ENCODE data around the gene MYH14. TPM values are rescaled to one million over a fixed set of nuclear protein-coding genes. Genes with fewer than 3 reads are reported as not detected.
A peak's percentile ranks its signal among the peaks of the same experiment; 100 is the strongest.

Gene MYH14
- total and polyA plus RNA-seq, 9 of the 15 experiments (the other 6 are each of a cell fraction or from before 2014, with no cell fraction given) = 0.04 to 0.86 (median 0.19) TPM; not detected in 2

DNA sequence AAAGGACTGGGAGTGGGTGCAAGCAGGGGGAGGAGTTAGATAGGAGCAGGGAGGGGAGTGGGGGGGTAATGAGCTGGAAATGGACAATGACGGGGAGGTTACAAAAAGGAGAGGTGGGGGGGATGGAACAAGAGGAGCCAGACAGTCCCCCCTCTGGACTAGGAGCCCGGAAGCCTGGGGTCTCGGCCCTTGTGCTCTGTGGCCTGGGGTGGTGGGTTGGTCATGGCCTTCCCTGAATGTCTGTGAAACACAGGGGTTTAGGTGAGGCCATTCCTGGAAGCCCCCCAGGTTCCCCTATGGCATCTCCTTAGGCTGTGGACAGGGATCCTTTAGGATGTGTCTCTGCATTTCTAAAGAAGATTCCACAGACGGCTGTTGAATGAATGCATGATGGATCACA is 113.7 kb downstream of the MYH14 start:
- ChIA-PET CTCF (ENCODE audit: low intra/inter-chr PET ratio) (no interaction called here), POLR2A (interaction anchor here (1.6 kb wide), 1 partner anchor 8 kb away, joined by 9 read pairs; no protein-coding TSS in a partner anchor)
- Histone ChIP-seq H3K27me3 (ENCODE audit: control insufficient read depth in 2 of 2, insufficient read depth in 2 of 2, low read length in 2 of 2) (no peaks in the 10 kb centered on the region), H3K4me3 (no peak overlapping the region), H3K9me3 (replicated peaks; ENCODE audit: control insufficient read depth, insufficient read depth, low read depth, low read length) (no peaks in the 10 kb centered on the region), H3K9me1 (ENCODE audit: control insufficient read depth, insufficient read depth, low read length) (no peaks in the 10 kb centered on the region), H3K36me3 (ENCODE audit: control insufficient read depth, insufficient read depth, low read length) (peaks cover 10% of the 10 kb centered on the region; the same call in 1 of the 3 replicates), H3K79me2 (ENCODE audit: control insufficient read depth, insufficient read depth, low read length) (no peaks in the 10 kb centered on the region), H3K27ac (ENCODE audit: extremely low read depth, low read depth, low read length) (no peak overlapping the region), H3K4me2 (ENCODE audit: insufficient read depth, low read length) (no peak overlapping the region), H3K4me1 (replicated peaks in 1 of 2; ENCODE audit: control insufficient read depth in 2 of 2, insufficient read depth in 2 of 2, low read length in 2 of 2) (peaks cover 0 to 33% of the 10 kb centered on the region in 2 experiments; a peak in 4 of 5 replicates), H2AFZ (ENCODE audit: low read depth, low read length) (no peak overlapping the region), H4K20me1 (replicated peaks; ENCODE audit: control insufficient read depth, insufficient read depth, low read length) (no peaks in the 10 kb centered on the region; the same call in 1 of the 2 replicates), H3K9ac (ENCODE audit: insufficient read depth in 1 of 2, low read depth in 2 of 2, low read length in 2 of 2) (no peak overlapping the region)
- DNase-seq (ENCODE audit: extremely low read depth in 1 of 4, low spot score in 3 of 4) = no peak
- FAIRE-seq = no peak
- no peak for ATAC-seq
- WGBS (ENCODE audit: insufficient coverage, low coverage, missing lambda C conversion rate) = 64% methylated on average over 1 of the region's 4 CpGs
- BruUV-seq (replicated peaks) = no TSS peak
- TF ChIP-seq POU5F1 (IDR thresholded peaks at IDR 0.05; ENCODE audit: borderline replicate concordance, low read depth, low read length, partially characterized antibody) (no peak), ZNF274 (IDR thresholded peaks at IDR 0.05; ENCODE audit: borderline replicate concordance, low read depth, low read length) (no peak), DDX20 (tag; IDR thresholded peaks at IDR 0.05; ENCODE audit: low read depth) (no peak), STAT5B (CRISPR knock-in tag; IDR thresholded peaks at IDR 0.05) (no peak)
- TF ChIP-seq, protein P1, sequence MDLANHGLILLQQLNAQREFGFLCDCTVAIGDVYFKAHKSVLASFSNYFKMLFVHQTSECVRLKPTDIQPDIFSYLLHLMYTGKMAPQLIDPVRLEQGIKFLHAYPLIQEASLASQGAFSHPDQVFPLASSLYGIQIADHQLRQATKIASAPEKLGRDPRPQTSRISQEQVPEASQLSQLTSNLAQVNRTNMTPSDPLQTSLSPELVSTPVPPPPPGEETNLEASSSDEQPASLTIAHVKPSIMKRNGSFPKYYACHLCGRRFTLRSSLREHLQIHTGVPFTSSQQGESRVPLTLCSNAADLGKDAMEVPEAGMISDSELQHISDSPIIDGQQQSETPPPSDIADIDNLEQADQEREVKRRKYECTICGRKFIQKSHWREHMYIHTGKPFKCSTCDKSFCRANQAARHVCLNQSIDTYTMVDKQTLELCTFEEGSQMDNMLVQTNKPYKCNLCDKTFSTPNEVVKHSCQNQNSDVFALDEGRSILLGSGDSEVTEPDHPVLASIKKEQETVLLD (IDR thresholded peaks at IDR 0.05) = no peak
- TF ChIP-seq, protein P2, sequence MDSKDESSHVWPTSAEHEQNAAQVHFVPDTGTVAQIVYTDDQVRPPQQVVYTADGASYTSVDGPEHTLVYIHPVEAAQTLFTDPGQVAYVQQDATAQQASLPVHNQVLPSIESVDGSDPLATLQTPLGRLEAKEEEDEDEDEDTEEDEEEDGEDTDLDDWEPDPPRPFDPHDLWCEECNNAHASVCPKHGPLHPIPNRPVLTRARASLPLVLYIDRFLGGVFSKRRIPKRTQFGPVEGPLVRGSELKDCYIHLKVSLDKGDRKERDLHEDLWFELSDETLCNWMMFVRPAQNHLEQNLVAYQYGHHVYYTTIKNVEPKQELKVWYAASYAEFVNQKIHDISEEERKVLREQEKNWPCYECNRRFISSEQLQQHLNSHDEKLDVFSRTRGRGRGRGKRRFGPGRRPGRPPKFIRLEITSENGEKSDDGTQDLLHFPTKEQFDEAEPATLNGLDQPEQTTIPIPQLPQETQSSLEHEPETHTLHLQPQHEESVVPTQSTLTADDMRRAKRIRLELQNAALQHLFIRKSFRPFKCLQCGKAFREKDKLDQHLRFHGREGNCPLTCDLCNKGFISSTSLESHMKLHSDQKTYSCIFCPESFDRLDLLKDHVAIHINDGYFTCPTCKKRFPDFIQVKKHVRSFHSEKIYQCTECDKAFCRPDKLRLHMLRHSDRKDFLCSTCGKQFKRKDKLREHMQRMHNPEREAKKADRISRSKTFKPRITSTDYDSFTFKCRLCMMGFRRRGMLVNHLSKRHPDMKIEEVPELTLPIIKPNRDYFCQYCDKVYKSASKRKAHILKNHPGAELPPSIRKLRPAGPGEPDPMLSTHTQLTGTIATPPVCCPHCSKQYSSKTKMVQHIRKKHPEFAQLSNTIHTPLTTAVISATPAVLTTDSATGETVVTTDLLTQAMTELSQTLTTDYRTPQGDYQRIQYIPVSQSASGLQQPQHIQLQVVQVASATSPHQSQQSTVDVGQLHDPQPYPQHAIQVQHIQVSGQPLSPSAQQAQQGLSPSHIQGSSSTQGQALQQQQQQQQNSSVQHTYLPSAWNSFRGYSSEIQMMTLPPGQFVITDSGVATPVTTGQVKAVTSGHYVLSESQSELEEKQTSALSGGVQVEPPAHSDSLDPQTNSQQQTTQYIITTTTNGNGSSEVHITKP (IDR thresholded peaks at IDR 0.05; ENCODE audit: partially characterized antibody) = peak; percentile 46
- intact Hi-C loops (cut with micrococcal nuclease) = no loop called here
- in situ Hi-C loops (cut with MboI) = no loop called here

Data from K562 (cell line).